SK-N-SH treated with all-trans-retinoic acid at 6 μM for 48 hours (cell line): ENCODE results near the gene BPIFB2.

Experiments used
- ATAC-seq: fragments of 200-7000 bp; cut with Tn5 transposase; 3 replicates; pipeline ENCODE4 v1.9.1; 2020; ENCODE audit warnings: mild to moderate bottlenecking, moderate library complexity
- BACH2 ChIP-seq: fragments of 250-450 bp; sonication (Bioruptor Pico); IDR thresholded peaks from 2 replicates; pipeline ENCODE4 v1.9.0; 2021; ENCODE audit warnings: mild to moderate bottlenecking, borderline replicate concordance
- CSDC2 ChIP-seq: fragments of 250-450 bp; sonication (Bioruptor Pico); IDR thresholded peaks from 2 replicates; pipeline ENCODE4 v1.5.0; 2020; ENCODE audit warnings: mild to moderate bottlenecking, moderate library complexity
- ESRRG ChIP-seq: fragments of 250-450 bp; sonication (Bioruptor Pico); IDR thresholded peaks from 2 replicates; pipeline ENCODE4 v1.6.1; 2021; ENCODE audit warnings: mild to moderate bottlenecking
- GLIS3 ChIP-seq: fragments of 250-450 bp; sonication (Bioruptor Pico); IDR thresholded peaks from 2 replicates; pipeline ENCODE4 v1.5.0; 2020; ENCODE audit warnings: mild to moderate bottlenecking, moderate library complexity
- ISL1 ChIP-seq: fragments of 250-450 bp; sonication (Bioruptor Pico); IDR thresholded peaks from 2 replicates; pipeline ENCODE4 v2.1.2; 2022; ENCODE audit warnings: mild to moderate bottlenecking, moderate library complexity
- OSR1 ChIP-seq: fragments of 250-450 bp; sonication (Bioruptor Pico); IDR thresholded peaks from 2 replicates; pipeline ENCODE4 v1.8.0; 2022; ENCODE audit warnings: moderate library complexity, mild to moderate bottlenecking, inconsistent platforms
- PPARA ChIP-seq: fragments of 250-450 bp; sonication (Bioruptor Pico); IDR thresholded peaks from 2 replicates; pipeline ENCODE4 v1.5.0; 2020; ENCODE audit warnings: mild to moderate bottlenecking, borderline replicate concordance
- RARB ChIP-seq: fragments of 250-450 bp; sonication (Bioruptor Pico); IDR thresholded peaks from 2 replicates; pipeline ENCODE4 v1.8.0; 2021; ENCODE audit warnings: mild to moderate bottlenecking, moderate library complexity
- SNAI2 ChIP-seq: fragments of 250-450 bp; sonication (Bioruptor Pico); IDR thresholded peaks from 2 replicates; pipeline ENCODE4 v1.5.0; 2020; ENCODE audit warnings: mild to moderate bottlenecking, moderate library complexity
- TCF4 ChIP-seq: fragments of 250-450 bp; sonication (Bioruptor Pico); IDR thresholded peaks from 2 replicates; pipeline ENCODE4 v1.8.0; 2021; ENCODE audit warnings: mild to moderate bottlenecking, moderate library complexity, borderline replicate concordance
- TOX ChIP-seq: fragments of 250-450 bp; sonication (Bioruptor Pico); IDR thresholded peaks from 2 replicates; pipeline ENCODE4 v1.8.0; 2021; ENCODE audit warnings: mild to moderate bottlenecking, moderate library complexity, borderline replicate concordance
- ZC3H10 ChIP-seq: fragments of 250-450 bp; sonication (Bioruptor Pico); IDR thresholded peaks from 2 replicates; pipeline ENCODE4 v1.5.1; 2021; ENCODE audit warnings: mild to moderate bottlenecking, moderate library complexity
- ZFP3 ChIP-seq: fragments of 250-450 bp; sonication (Bioruptor Pico); IDR thresholded peaks from 2 replicates; pipeline ENCODE4 v1.5.0; 2020; ENCODE audit warnings: mild to moderate bottlenecking, moderate library complexity
- ZFP30 ChIP-seq: fragments of 450-650 bp; formaldehyde crosslinking; IDR thresholded peaks from 2 replicates; pipeline ENCODE4 v1.5.0; 2022; ENCODE audit warnings: mild to moderate bottlenecking, moderate library complexity
- ZNF565 ChIP-seq: fragments of 450-650 bp; formaldehyde crosslinking; conservative IDR thresholded peaks from 2 replicates; pipeline ENCODE4 v1.5.0; 2020; ENCODE audit warnings: low read depth, mild to moderate bottlenecking, moderate library complexity
- ZNF70 ChIP-seq: fragments of 450-650 bp; formaldehyde crosslinking; IDR thresholded peaks from 2 replicates; pipeline ENCODE4 v1.5.0; 2020; ENCODE audit warnings: mild to moderate bottlenecking, moderate library complexity
- ZNF8 ChIP-seq: fragments of 450-650 bp; formaldehyde crosslinking; IDR thresholded peaks from 2 replicates; pipeline ENCODE4 v1.5.0; 2020; ENCODE audit warnings: mild to moderate bottlenecking, moderate library complexity
- TF ChIP-seq, protein P1 (sequence below): fragments of 250-450 bp; sonication (Bioruptor Pico); IDR thresholded peaks from 2 replicates; pipeline ENCODE4 v1.5.1; 2021; ENCODE audit warnings: mild to moderate bottlenecking, moderate library complexity
- TF ChIP-seq, protein P2 (sequence below): fragments of 250-450 bp; sonication (Bioruptor Pico); IDR thresholded peaks from 2 replicates; pipeline ENCODE4 v1.8.0; 2020; ENCODE audit warnings: mild to moderate bottlenecking, moderate library complexity, borderline replicate concordance
- TF ChIP-seq, protein P3 (sequence below): fragments of 250-450 bp; sonication (Bioruptor Pico); IDR thresholded peaks from 2 replicates; pipeline ENCODE4 v1.5.0; 2020; ENCODE audit warnings: mild to moderate bottlenecking, moderate library complexity
- TF ChIP-seq, protein P4 (sequence below): fragments of 250-450 bp; sonication (Bioruptor Pico); IDR thresholded peaks from 2 replicates; pipeline ENCODE4 v1.5.1; 2020; ENCODE audit warnings: low read depth, mild to moderate bottlenecking, moderate library complexity

The BPIFB2 gene

DNA sequence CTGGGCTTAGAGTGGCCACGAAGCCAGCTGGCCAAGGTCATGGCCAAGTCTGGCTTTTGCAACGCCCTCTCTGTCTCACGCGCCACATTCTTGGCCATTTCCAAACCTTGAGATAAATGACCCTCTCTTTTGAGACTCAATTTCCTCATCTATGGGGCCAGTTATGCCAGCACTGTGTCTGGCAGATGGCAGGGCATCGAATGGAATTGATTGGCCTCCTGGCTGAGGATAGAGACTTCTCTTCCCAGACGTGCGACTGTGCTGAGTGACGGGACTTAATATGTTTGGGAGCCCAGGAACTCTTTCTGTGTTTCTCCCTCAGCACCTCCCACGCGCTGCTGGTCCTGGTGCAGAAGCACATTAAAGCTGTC is 7.6 kb downstream of the BPIFB2 start:
- no peak for TF ChIP-seq ZNF565 (CRISPR knock-in tag)
- TF ChIP-seq ZNF70 (CRISPR knock-in tag), result no peak
- TF ChIP-seq, protein P1, sequence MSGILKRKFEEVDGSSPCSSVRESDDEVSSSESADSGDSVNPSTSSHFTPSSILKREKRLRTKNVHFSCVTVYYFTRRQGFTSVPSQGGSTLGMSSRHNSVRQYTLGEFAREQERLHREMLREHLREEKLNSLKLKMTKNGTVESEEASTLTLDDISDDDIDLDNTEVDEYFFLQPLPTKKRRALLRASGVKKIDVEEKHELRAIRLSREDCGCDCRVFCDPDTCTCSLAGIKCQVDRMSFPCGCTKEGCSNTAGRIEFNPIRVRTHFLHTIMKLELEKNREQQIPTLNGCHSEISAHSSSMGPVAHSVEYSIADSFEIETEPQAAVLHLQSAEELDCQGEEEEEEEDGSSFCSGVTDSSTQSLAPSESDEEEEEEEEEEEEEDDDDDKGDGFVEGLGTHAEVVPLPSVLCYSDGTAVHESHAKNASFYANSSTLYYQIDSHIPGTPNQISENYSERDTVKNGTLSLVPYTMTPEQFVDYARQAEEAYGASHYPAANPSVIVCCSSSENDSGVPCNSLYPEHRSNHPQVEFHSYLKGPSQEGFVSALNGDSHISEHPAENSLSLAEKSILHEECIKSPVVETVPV (CRISPR knock-in tag), result no peak
- TF ChIP-seq TOX (CRISPR knock-in tag), result no peak
- no peak for TF ChIP-seq RARB (CRISPR knock-in tag)
- TF ChIP-seq BACH2 (CRISPR knock-in tag), result no peak
- no peak for ATAC-seq

DNA sequence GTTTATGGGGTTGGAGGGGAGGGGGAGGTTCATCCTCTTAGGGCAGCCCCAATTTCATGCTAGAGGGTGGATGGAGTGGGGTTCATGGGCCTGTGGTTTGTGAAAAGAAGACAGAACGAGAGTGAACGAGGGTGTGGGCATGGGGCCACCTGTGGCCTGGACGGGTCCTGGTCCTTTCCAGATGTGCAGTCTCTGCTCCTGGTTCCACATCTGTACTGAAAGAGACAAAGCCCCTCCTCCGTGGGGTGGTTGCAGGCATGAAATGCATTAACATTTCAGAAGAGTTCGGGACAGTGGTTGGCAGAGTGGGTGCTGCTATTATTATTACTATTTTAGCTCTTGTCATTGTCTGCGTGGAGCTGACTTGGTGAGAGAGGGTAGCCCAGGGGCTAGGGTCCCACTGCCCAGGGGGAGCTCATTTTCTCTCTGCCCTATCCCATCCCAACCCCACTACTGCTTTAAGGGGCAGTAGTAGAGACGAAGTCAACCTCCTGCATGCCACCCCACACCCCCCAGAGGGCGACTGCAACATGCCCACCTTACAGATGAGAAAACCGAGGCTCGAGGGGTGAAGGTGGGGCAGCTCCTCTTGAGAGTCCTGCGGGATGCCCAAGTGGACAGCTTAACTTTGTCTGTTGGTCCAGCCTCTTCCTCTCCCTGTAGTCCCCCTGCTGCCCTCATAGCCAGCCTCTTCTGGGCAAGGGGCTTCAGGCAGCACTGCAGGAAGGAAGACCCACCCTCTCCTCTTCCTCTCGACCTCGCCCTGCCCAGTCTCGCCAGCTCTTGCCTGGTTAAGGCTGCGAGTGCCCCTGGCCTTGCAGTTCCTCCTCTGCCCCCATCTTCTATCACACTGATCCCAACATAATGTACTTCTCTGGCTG is 8.4 kb downstream of the BPIFB2 start:
- no peak for TF ChIP-seq CSDC2 (CRISPR knock-in tag)
- no peak for TF ChIP-seq ZC3H10
- TF ChIP-seq ZNF70 (CRISPR knock-in tag), result no peak
- TF ChIP-seq ESRRG (CRISPR knock-in tag), result no peak
- no peak for TF ChIP-seq PPARA (CRISPR knock-in tag)
- TF ChIP-seq ZNF565 (CRISPR knock-in tag), result no peak
- no peak for TF ChIP-seq TCF4 (CRISPR knock-in tag)
- no peak for TF ChIP-seq GLIS3
- no peak for TF ChIP-seq ZFP30 (CRISPR knock-in tag)
- TF ChIP-seq SNAI2, result no peak
- TF ChIP-seq, all 23 proteins: peak for 0
- no peak for ATAC-seq

DNA sequence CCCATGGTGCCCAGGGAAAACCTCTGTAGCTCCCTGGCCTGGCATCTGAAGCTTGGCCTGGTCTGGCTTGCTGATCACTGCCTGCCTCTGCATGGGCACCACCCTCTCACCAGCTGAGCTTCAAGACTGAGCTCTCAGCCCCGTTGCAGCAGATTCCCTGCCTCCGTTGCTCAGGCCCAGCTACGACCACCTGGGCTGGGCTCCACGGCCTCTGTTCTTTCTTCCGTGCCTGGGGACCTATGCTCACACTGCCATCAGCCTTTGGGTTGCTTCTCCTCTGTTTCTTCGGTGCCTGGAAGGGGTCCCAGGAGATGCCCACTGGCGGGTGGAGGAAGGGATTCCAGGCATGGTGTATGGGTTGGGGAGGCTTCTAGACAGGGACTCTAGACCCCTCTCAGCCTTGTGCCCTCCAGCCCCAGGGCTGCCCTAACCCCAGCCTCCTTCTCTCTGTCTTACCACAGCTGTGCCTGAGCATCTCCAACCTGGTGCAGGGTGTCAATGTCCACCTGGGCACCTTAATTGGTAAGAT is 9.1 kb downstream of the BPIFB2 start:
- TF ChIP-seq ISL1 (CRISPR knock-in tag) (no peak), GLIS3 (no peak), TCF4 (CRISPR knock-in tag) (no peak), CSDC2 (CRISPR knock-in tag) (no peak), BACH2 (CRISPR knock-in tag) (no peak), ZFP3 (CRISPR knock-in tag) (no peak)
- TF ChIP-seq, protein P1 (CRISPR knock-in tag), result no peak
- TF ChIP-seq, protein P2, sequence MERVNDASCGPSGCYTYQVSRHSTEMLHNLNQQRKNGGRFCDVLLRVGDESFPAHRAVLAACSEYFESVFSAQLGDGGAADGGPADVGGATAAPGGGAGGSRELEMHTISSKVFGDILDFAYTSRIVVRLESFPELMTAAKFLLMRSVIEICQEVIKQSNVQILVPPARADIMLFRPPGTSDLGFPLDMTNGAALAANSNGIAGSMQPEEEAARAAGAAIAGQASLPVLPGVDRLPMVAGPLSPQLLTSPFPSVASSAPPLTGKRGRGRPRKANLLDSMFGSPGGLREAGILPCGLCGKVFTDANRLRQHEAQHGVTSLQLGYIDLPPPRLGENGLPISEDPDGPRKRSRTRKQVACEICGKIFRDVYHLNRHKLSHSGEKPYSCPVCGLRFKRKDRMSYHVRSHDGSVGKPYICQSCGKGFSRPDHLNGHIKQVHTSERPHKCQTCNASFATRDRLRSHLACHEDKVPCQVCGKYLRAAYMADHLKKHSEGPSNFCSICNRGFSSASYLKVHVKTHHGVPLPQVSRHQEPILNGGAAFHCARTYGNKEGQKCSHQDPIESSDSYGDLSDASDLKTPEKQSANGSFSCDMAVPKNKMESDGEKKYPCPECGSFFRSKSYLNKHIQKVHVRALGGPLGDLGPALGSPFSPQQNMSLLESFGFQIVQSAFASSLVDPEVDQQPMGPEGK (CRISPR knock-in tag), result no peak
- no peak for ATAC-seq

DNA sequence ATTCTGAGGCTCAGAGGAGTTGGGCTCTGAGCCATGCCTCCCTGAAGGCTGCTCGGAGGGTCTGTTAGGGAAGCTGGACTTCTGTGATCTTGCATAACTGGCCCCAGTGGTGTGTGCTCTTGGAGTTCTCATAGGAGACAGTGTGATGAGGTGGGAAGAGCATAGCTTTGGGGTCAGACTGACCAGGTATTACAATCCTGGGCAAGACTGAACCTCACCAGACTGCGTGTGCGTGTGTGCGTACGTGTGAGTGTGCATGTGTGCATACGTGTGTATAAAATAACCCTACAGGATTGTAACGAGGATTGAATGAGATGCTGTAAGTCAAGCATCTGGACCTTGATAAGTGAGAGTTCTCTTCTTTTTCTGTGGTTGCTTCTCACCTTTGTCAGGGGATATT is 10.0 kb downstream of the BPIFB2 start:
- no peak for ATAC-seq
- TF ChIP-seq, protein P1 (CRISPR knock-in tag), result no peak
- TF ChIP-seq, protein P2 (CRISPR knock-in tag), result no peak
- TF ChIP-seq ZNF565 (CRISPR knock-in tag), result no peak
- TF ChIP-seq ZFP3 (CRISPR knock-in tag), result no peak
- TF ChIP-seq ZNF8 (CRISPR knock-in tag), result no peak
- TF ChIP-seq ZNF70 (CRISPR knock-in tag), result no peak
- no peak for TF ChIP-seq SNAI2
- TF ChIP-seq, protein P3, sequence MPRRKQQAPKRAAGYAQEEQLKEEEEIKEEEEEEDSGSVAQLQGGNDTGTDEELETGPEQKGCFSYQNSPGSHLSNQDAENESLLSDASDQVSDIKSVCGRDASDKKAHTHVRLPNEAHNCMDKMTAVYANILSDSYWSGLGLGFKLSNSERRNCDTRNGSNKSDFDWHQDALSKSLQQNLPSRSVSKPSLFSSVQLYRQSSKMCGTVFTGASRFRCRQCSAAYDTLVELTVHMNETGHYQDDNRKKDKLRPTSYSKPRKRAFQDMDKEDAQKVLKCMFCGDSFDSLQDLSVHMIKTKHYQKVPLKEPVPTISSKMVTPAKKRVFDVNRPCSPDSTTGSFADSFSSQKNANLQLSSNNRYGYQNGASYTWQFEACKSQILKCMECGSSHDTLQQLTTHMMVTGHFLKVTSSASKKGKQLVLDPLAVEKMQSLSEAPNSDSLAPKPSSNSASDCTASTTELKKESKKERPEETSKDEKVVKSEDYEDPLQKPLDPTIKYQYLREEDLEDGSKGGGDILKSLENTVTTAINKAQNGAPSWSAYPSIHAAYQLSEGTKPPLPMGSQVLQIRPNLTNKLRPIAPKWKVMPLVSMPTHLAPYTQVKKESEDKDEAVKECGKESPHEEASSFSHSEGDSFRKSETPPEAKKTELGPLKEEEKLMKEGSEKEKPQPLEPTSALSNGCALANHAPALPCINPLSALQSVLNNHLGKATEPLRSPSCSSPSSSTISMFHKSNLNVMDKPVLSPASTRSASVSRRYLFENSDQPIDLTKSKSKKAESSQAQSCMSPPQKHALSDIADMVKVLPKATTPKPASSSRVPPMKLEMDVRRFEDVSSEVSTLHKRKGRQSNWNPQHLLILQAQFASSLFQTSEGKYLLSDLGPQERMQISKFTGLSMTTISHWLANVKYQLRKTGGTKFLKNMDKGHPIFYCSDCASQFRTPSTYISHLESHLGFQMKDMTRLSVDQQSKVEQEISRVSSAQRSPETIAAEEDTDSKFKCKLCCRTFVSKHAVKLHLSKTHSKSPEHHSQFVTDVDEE (CRISPR knock-in tag), result no peak
- no peak for TF ChIP-seq TCF4 (CRISPR knock-in tag)
- TF ChIP-seq, protein P4, sequence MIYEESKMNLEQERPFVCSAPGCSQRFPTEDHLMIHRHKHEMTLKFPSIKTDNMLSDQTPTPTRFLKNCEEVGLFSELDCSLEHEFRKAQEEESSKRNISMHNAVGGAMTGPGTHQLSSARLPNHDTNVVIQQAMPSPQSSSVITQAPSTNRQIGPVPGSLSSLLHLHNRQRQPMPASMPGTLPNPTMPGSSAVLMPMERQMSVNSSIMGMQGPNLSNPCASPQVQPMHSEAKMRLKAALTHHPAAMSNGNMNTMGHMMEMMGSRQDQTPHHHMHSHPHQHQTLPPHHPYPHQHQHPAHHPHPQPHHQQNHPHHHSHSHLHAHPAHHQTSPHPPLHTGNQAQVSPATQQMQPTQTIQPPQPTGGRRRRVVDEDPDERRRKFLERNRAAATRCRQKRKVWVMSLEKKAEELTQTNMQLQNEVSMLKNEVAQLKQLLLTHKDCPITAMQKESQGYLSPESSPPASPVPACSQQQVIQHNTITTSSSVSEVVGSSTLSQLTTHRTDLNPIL (CRISPR knock-in tag), result no peak
- TF ChIP-seq ZFP30 (CRISPR knock-in tag), result no peak
- TF ChIP-seq PPARA (CRISPR knock-in tag), result no peak
- TF ChIP-seq ISL1 (CRISPR knock-in tag), result no peak
- TF ChIP-seq OSR1, result no peak
